HG03565 (cell line): Measurements from ENCODE around the gene SLC6A1.

Source experiments
- ATAC-seq: cut with Tn5 transposase; IDR thresholded peaks from one replicate; pipeline ENCODE4 v1.9.1; 2021; ENCODE audit warnings: mild to moderate bottlenecking, moderate library complexity; ENCODE audit not compliant: unreplicated experiment

SLC6A1 gene

DNA sequence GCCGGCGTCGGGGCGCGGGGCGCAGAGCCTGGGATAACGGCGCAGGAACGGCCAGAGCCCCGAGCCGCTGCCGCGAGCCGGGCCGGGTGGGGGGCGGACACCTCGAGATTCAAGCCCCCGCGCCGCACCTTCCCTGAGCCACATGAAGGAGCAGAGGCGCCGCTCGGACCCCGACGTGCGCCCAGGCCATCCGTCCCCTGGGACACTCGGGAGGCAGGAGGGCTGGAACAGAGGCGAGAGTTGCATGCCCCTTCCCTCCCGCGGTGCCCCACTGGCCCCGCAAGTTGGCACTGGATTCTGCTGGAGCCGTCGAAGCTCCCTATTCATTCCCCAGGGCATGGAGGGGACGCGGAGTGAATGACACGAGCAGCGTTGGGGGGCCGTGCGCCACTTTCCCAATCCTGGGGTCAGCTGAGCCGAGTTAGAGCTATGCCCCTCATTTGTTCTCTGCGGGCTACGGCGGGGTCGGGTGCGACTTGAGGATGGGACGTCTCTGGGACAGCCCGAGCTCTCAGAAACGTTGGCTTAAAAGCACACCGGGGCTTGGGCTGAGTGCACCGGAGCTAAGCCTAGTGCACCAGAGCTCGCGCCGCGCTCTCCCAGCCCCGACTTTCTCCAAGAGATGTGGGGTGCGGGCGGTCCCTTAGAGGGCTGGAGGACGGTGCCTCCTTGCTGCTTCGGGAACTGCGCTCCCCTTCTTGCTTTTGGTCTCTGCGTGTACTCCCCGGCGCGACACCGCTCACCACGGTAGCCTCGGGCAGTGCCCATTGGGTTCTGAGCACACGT, 588 bp downstream of the SLC6A1 start:
- ATAC-seq, result no peak

DNA sequence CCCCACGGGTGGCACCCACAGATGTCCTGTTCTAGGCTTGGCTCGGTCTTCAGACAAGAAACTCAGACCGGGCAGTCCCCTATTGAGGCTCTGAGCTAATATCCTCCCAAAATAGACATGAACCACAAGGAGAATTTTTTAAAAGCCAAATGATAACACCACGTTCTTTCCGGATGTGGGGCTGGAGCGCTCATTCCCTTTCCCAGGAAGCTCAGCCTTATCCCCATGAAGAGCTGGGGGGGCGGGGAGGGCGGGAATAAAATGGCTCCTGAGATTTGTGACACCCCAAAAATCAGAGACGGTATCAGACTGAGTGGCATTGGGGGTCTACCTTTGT, 1.1 kb downstream of the SLC6A1 start:
- no peak for ATAC-seq

DNA sequence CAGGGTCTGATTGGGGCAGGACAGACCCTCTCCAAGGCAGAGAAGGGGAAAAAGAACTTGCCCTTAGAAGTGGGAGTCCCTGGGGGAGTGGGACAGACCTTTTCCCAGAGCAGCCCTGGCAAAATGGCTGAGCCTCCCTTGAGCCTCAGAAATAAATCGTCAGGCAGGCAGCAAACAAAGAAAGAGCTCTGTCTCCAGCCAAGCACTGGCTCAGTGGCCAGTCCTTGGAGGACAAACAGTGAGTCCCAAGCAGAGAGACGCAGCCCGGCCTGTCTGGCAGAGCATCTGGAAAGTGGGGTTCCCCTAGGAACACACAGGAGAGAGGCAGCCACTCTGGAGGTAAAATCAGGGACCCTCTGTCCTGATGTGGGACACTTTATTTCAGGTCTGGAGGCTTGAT, 1.8 kb downstream of the SLC6A1 start:
- ATAC-seq, result no peak

DNA sequence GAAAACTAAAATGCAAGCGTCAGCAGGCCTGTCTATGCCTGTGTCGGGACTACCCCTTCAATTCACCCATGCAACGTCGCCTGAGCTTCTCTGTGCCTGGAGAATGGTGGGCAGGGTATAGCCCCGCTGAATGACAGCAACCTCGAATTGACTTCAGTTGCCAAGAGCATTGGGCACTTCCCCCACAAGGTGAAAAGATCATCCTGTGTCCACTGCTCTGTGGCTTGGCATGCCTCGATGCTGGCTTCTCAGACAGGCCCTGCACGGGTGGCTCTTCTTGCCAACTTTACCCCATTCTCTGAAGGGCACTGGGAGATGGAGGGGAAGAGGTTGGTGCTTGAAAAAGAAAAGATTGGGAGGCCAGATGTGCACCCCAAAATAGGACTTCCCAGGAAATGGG, 3.3 kb downstream of the SLC6A1 start:
- ATAC-seq, result no peak

DNA sequence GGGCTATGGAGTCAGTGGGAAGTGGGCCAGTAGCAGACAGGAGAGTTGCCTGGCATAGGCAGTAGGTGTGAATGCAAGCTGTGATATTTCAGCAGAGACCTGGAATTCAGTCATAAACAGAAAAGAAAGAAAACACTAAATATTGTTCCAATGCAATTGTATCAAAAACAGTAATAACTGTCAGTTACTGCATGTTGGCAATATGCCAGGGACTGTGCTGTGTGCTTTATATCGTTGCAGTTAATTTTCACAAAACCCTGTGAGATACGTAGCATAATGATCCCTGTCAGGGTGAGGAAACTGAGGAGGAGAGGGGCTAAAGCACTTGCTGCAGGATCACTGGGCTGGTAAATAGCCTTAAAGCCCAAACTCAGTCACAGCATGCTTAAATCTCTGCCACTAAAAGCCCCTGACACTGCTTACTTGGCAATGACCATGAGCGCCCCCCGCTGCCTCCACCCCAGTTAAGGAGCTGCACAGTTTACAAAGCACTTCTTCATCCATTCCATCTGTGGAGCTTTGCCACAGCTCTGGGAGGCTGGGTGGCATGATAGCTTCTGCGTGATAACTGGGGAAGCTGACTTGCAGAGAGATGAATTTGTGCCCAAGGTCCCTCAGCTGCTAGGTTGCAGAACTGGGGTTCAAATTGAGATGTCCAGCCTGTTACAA, 3.9 kb downstream of the SLC6A1 start:
- no peak for ATAC-seq

DNA sequence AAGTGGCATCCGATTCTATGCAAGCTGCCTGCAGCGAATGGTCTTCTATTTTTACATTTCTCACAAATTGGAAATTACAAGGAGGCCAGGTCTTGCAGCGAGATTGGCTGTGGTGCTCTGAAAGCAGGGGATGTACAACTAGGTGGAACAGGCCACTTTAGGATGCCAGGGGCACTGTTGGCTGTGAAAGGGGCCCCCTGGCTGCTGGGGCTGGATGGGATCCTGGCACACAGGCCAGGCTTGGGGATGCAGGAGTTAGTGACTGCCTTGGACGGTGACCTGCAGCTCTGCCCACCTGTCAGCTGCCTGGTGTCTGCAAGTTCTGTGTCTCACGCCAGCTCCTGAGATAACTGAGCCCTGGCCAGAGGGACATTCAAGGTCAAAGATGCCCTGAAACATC, 4.6 kb downstream of the SLC6A1 start:
- ATAC-seq, result no peak

DNA sequence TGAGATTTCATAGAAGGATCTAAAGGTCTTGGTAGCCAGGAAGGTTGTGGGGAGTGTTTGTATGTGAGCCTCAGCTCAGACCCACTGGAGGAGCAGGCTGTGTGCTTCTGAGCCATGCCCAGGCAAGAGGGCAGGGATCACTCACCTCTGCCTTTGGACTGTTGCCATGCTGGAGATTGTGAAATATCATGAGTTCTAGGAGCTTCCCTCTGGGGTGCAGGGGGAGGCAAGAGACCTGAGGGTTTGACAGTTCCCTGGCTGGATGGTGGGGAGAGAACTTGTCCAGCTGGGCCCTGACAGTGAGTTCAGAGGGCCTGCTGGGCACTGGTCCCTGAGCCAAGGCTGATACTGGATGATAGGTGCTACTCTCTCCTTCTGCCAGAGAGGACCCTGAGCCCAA, 6.0 kb downstream of the SLC6A1 start:
- no peak for ATAC-seq

DNA sequence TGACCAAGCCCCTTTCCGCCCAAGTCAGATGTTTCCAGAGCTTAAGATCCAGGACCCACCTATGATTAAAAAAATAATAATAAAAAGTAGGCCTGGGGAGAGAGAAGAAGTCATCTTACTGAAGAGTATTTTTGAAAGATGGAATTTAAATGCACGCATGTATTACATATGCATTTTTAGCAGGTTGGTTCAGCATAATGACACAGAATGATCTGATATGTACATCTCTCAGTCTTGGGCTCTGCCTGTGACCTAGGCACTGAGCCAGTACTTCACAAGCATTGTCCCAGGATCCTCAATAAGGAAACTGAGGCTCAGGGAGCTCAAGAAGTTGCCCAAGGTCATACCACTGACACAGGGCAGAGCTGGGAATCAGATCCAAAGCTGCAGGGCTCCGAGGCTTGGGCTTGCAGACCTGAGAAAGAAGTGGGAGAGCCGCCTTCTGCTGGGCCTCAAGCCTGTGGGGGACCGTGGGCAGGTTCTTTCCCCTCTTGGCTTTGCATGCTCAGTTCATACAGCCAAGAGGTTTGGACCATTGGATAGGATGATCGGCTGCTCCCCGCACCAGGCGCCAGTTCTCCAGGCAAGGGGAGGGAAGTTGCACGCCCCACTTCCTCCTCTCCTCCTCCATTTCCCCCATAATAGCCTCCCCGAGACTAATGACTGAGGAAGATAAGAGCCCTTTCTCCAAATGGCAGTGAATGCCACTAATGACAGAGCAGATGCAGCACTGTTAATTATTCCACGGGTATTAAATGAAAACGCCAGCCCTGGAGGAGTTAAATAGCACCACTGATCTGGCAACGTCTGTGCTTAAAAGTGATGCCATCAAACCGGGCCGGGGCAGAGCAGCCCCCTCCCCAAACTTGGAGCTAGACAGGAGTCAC, 6.9 kb downstream of the SLC6A1 start:
- no peak for ATAC-seq

DNA sequence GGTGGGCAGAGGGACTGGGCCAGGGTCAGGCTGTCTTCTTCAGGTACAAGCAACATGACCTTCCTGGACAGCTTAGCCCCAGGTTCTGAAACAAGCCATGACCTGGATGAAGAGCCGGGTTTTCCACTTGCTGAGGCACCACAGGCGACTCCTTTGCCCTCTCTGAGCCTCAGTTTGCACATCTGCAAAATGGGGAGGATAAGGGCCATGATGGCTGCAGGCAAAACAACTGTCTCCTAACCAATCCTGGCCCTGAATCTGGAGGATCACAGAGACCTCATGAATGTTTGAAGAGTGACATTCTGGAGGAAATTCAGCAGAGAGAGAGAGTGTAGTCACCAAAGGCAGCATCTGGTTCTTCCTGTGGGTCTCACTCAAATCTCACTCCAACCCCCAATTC, 8.0 kb downstream of the SLC6A1 start:
- ATAC-seq, result no peak

DNA sequence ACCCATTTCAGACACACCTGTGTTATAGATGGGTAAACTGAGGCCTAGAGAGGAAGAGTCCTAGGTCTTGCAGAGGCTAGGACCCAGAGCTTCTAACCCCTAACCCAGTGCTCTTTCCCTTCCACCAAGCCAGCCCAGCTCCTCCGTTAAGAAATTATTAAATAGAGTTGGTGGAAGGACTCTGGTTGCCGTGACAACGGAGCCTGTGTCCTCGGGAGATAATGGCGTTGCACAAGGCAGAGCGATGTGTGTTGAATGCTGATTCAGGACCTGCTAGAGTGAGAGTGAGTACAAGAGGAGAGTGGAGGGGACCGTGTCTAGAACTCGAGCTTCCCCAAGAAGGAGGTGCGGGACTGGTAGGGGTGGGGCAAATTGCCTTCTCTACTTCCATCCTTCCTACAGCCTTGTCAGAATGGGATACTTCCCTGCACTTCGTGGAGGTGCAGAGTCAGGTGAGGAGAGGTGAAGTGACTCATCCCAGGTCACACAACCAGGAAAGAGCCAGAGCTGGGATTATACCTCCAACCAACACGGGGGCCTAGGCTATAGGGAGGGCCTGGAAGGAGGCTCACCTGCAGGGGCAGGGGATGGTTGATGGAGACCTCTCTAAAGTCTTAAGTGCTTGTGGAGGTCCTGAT, 8.6 kb downstream of the SLC6A1 start:
- no peak for ATAC-seq

DNA sequence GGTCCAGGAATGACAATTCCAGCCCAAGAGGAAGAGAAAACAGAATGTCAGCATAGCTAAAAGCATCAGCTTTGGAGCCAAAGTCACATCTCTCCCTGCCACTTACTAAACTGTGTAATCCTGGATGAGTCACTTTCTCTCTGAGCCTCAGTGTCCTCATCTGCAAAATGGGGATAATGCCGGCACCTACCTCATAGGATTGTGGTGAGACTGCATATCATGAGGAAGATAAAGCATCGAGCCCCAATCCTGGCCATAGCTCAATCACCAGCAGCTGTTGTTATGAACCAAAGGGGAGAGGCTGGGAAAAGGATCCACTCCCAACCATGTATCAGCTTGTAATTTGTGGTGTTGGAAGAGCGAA, 9.1 kb downstream of the SLC6A1 start:
- no peak for ATAC-seq

DNA sequence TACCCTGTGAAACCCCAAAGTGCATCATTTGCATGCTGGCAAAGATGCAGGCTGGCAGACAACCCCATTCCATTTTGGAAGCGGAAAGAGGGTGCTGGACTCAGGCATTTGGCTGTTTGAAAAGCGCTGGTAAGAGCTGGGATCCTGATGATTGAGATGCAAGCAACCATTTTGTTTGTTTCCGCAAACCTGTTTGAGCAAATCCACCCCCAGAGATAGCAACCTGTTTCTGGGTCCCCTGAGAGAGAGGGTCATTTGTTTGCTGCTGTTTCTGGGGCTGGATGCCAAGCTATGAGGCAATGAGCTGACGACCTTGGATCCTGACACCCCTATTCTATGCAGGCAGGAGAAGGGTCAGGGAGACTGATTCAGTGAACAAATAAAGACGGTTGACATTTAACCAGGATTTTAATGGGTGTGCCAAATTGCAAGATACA, 9.8 kb downstream of the SLC6A1 start:
- no peak for ATAC-seq

DNA sequence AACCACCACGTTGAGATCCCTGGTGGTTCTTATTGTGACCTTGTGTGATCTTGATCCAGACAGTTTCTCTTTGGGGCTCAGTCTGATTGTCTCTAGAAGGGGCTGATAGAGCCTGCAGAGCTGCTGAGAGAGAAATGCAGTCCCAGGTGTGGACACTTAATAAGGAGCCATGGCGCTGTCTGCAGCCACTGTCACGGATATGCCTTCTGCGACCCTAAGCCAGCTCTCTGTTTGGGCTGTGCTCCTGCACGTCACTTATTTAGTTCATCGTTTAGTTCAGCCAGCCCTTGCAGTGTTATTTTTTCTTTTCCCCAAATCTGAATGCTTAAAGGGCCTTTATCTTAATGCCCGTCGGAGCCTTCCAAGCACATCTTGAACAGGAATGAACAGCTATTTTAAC, 12.0 kb downstream of the SLC6A1 start:
- ATAC-seq, result no peak

DNA sequence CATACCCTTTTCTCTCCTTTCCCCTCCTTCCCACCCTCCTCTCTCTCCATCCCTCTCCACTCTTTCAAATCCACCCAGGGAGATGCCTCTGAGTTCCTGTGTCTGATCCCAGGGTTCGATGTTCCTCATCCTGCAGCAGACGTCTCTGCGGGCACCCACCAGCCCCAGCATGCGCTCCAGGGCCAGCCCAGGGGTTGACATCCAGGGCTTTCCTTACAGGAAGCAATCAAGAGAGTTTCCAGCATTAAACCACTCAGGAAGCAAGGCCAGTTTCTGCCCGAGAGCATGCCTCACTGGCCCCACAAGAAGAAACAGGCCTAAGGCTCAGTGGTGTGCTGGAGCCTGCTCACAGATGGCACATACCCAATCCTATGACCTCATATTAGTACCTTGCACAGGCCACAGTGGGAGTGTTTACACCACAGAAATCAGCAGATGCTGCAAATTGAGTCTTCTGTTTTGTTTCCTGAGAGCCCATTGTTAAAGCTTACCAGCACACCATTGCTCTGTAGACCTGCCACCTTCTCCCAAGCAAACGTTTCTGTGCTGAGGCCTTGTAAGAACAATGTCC, 13.2 kb downstream of the SLC6A1 start:
- no peak for ATAC-seq

DNA sequence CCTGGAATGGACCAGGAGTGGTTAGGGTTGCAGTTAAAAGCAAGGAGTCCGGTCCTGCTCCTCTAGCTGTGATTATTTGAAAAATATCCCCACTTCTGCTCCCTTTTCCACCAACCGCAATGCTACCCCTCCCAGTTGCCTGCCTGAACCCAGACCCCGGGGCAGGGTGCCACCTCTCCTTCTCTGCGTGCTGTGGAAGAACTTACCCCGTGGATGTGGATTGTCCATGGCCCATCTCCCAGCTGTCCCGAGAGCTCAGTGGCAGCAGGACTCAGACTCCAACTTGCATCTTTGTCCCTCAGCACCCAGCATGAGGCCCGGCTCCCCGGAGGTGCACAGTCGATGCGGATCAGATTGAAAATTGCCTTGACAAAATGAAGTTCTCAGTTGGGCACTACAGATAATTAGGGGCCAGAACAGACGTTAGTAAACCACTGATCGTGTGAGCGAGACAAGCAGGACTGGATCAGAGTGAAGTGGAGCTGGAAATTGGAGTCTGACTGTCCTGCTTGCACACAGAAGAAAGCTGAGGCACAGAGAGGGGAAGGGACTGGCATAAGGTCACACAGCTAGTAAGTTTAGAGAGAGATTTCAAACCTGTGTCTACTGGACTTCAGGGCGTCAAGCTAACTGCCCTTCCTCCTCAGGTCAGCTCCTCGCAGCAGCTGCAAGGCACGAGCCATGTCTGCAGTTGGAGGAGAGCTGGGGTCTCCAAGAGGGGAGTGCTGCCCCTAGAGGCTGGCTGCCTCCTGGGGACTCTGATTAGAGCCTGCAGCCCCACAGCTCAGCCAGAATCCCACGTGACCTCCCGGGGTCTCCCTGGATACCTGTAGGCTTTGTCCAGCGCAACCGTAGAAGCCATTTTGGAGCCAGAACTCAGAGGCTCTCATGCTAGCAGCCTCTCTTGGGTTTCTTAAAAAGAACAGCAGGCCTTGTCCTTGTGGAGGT, 14.7 kb downstream of the SLC6A1 start:
- ATAC-seq, result no peak

DNA sequence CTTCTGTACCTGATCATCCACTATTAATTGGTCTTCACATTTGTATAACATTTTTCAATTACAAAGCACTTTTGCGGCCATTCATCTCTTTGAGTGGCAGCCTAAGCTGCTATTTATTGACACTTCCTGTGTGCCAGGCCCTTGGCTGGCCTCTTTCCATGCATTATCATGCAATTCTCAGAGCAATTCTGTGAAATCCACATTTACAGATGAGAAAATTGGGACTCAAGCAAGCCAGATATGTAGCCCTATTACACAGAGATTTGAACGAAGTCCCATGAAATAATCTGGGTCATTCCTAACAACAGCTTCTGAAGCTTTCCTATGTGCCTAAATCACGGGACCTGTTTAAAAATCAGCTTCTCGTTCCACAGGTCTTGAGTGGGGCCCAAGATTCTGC, 17.4 kb downstream of the SLC6A1 start:
- no peak for ATAC-seq

DNA sequence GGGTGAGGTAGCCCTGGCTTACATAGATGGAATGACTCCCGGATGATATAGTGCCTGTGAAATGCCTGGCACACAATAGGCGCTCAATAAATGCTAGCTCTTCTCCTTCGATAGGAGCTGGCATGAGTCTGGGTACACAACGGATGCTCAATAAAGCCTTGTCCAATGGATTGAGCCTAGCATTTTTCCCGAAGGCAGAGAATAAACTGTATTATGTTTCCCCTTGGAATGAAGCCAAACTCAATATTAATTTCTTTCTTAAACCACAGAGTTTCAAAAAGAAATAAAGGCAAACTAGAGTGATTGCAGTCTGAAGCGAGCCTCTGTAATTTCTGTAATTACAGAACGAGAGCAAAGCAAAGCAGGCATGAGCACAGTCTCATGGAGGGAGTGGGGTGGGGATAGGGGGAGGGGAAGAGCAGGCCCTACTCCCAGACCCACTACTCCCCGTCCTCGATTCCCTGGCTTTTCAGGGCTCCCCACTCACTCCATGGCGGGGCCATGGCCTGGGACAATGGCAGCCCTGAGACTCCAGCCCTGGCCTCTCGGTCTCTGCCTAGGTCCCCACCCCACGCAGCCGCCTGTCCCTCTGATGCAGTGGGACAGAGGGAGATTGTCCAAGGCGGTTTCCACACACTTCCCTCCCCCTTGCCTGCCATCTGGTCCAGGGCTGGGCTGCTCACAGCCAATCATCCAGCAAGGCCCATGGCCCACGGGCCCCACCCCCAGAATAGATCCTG, 18.0 kb downstream of the SLC6A1 start:
- ATAC-seq, result no peak

DNA sequence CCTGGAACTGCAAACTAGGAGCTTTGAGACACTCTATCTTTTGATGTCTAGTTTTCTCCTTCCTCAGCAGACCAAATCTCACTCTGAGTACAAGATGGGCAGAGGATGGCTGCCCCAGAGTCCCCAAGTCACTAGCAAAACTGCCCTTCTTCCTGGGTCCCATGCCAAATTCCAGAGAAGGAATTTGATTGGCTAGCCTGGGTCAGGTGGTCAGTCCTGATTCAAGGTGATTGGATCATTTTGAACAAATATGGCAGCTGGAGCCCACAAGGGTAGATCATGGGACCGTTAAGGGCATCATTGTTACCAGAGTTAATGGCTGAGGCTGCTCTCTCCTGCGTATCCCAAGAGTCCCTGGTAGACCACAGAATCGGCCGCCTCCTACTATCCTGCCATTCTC, 21.7 kb downstream of the SLC6A1 start:
- ATAC-seq, result no peak

DNA sequence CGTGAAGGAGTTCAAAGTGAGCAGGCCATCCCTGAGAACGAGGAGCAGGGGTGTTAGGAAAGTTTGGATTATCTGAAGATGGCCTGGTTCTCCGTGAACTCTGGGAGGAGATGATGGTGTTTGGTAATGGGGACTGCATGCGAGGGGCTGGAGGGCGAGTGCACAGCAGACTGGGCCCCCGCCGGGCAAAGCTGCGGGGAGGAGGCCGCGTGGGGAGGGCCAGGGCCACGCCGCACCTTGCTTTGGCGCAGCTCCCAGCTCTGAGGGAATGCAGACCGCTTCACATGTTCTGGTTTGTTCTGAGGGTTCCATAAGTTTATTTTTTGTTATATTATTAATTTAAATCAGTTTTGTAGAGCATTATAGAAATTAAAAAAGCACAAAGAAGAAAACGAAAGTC, 22.2 kb downstream of the SLC6A1 start:
- no peak for ATAC-seq
